ENCODE results near the gene MYCBP2. TPM values are rescaled to one million over a fixed set of nuclear protein-coding genes. Genes with fewer than 3 reads are reported as not detected.

Gene MYCBP2
- total and polyA plus RNA-seq, 2 experiments from 2014 or later, result 23.3 to 63.3 TPM

DNA sequence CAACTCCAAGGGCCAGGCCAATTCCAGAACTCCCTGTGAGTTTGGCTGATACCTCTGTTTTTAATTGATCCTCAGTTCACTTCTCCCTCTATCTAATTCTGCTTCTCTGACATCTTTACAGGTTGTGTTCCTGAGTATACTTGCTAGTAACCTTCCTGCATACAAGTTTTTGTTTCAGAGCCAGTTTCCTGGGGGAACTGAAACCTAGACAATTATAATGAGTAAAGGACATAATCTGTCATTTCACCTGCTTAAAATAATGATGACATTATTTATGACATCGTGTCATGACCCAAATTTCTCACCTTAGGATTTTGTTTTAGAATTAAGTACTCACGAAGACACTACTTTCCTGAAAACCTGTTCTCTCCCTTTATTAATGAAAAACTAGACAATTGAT is 12.5 kb upstream of the MYCBP2 start:
- H2AFZ ChIP-seq, result no peak overlapping the region
- no peaks in the 10 kb centered on the region for H3K9me2 ChIP-seq (replicated peaks; ENCODE audit: insufficient read depth)
- H3K9me3 ChIP-seq (ENCODE audit: low read depth), result no peaks in the 10 kb centered on the region
- no peaks in the 10 kb centered on the region for H4K20me1 ChIP-seq (ENCODE audit: insufficient read depth, poor library complexity, severe bottlenecking)
- no peak overlapping the region for H3K4me2 ChIP-seq
- H3K27ac ChIP-seq, result no peak overlapping the region
- H3K36me3 ChIP-seq (replicated peaks; ENCODE audit: insufficient read depth, low read depth), result no peaks in the 10 kb centered on the region
- WGBS (ENCODE audit: low lambda C conversion rate, missing lambda C conversion rate), result 82% methylated on average over 2 of the region's 2 CpGs
- no peaks in the 10 kb centered on the region for H3K79me2 ChIP-seq
- H3K4me3 ChIP-seq, result no peak overlapping the region
- no peak for DNase-seq (ENCODE audit: low spot score)
- peaks cover 8% of the 10 kb centered on the region for H3K27me3 ChIP-seq
- TF ChIP-seq, protein P1, sequence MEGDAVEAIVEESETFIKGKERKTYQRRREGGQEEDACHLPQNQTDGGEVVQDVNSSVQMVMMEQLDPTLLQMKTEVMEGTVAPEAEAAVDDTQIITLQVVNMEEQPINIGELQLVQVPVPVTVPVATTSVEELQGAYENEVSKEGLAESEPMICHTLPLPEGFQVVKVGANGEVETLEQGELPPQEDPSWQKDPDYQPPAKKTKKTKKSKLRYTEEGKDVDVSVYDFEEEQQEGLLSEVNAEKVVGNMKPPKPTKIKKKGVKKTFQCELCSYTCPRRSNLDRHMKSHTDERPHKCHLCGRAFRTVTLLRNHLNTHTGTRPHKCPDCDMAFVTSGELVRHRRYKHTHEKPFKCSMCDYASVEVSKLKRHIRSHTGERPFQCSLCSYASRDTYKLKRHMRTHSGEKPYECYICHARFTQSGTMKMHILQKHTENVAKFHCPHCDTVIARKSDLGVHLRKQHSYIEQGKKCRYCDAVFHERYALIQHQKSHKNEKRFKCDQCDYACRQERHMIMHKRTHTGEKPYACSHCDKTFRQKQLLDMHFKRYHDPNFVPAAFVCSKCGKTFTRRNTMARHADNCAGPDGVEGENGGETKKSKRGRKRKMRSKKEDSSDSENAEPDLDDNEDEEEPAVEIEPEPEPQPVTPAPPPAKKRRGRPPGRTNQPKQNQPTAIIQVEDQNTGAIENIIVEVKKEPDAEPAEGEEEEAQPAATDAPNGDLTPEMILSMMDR (IDR thresholded peaks at IDR 0.05; ENCODE audit: poor library complexity), result no peak
- no peak for TF ChIP-seq EZH2phosphoT487 (IDR thresholded peaks at IDR 0.05; ENCODE audit: low read depth, severe bottlenecking, unreplicated experiment)
- TF ChIP-seq EZH2 (IDR thresholded peaks at IDR 0.05; ENCODE audit: borderline replicate concordance), result no peak
- H3K4me1 ChIP-seq (ENCODE audit: insufficient read depth), result no peaks in the 10 kb centered on the region

DNA sequence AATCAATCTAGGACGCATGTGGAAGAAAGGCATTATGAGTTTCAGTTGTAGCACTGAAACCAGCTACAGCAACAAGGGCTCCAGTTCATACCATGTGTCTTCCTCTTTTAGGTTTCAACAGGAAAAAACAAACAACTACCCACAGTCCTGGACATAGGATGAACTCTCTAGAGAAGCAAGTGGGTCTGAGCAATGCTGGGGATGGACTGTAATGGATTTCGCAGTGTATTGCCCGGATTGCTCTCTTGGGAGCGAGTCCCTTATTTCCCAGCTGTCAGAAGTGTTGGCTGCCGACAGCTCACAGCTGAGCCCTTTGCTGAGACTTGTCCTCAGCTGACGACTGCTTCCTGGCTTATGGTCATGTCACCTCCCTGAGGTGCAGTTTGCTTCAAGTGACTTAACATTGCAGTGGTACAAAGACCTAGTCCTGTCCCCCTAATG is 12.1 kb upstream of the MYCBP2 start:
- Histone ChIP-seq H2AFZ (no peak overlapping the region), H3K9me2 (replicated peaks; ENCODE audit: insufficient read depth) (no peaks in the 10 kb centered on the region), H3K9me3 (ENCODE audit: low read depth) (no peaks in the 10 kb centered on the region), H3K4me3 (no peak overlapping the region), H3K27me3 (peaks cover 8% of the 10 kb centered on the region), H3K27ac (no peak overlapping the region), H4K20me1 (ENCODE audit: insufficient read depth, poor library complexity, severe bottlenecking) (no peaks in the 10 kb centered on the region), H3K36me3 (replicated peaks; ENCODE audit: insufficient read depth, low read depth) (no peaks in the 10 kb centered on the region), H3K4me2 (no peak overlapping the region), H3K79me2 (no peaks in the 10 kb centered on the region), H3K4me1 (ENCODE audit: insufficient read depth) (no peaks in the 10 kb centered on the region)
- DNase-seq (ENCODE audit: low spot score), result no peak
- 83% methylated on average over 6 of the region's 6 CpGs for WGBS (ENCODE audit: low lambda C conversion rate, missing lambda C conversion rate)
- TF ChIP-seq EZH2phosphoT487 (IDR thresholded peaks at IDR 0.05; ENCODE audit: low read depth, severe bottlenecking, unreplicated experiment), result no peak
- TF ChIP-seq EZH2 (IDR thresholded peaks at IDR 0.05; ENCODE audit: borderline replicate concordance), result no peak

DNA sequence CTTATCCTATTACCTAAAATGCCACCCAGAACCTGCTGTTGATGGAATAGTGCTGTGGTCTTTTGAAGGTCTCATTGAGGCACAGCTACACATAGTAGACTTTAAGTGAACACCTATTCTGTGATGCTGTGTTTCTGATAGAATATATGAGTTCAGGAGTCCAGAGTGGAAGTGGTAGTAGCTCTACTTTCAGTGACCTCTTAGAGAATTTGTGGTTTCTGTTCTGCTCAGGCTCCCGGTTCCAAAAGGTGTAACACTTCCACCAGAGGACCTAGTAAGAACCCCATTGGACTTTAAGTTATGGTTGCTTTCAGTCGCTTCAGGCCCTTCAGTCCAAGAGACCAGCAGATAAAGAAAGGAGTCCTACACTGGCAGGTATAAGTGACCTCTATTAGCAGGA is 11.4 kb upstream of the MYCBP2 start:
- Histone ChIP-seq H3K4me1 (ENCODE audit: insufficient read depth) (no peaks in the 10 kb centered on the region), H2AFZ (no peak overlapping the region), H3K79me2 (no peaks in the 10 kb centered on the region), H3K4me3 (no peak overlapping the region), H3K9me2 (replicated peaks; ENCODE audit: insufficient read depth) (no peaks in the 10 kb centered on the region), H3K36me3 (replicated peaks; ENCODE audit: insufficient read depth, low read depth) (no peaks in the 10 kb centered on the region), H3K9me3 (ENCODE audit: low read depth) (no peaks in the 10 kb centered on the region), H4K20me1 (ENCODE audit: insufficient read depth, poor library complexity, severe bottlenecking) (no peaks in the 10 kb centered on the region), H3K4me2 (no peak overlapping the region), H3K27me3 (peaks cover 15% of the 10 kb centered on the region), H3K27ac (no peak overlapping the region)
- DNase-seq (ENCODE audit: low spot score), result no peak
- TF ChIP-seq, protein P1 (IDR thresholded peaks at IDR 0.05; ENCODE audit: poor library complexity), result no peak
- TF ChIP-seq EZH2phosphoT487 (IDR thresholded peaks at IDR 0.05; ENCODE audit: low read depth, severe bottlenecking, unreplicated experiment) (no peak), EZH2 (IDR thresholded peaks at IDR 0.05; ENCODE audit: borderline replicate concordance) (no peak)
- 86% methylated on average over 2 of the region's 2 CpGs for WGBS (ENCODE audit: low lambda C conversion rate, missing lambda C conversion rate)

DNA sequence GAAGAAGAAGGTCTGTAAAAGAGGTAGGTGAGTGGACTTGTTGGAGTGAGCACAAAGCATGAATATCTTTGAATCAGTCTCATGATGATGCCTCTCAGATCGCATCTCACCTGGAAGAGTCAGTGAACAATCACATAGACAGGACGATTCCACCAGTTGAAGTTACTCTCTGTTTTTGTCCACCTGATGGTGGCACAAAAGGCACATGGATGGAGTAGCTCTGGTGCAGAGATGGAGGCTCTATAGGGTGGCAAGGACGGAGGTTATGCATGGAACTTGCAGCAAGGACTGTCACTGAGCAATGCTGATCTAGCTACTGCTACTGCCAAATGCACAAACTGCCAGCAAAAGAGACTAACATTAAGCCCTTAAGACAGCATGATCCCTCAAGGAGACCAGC is 10.3 kb upstream of the MYCBP2 start:
- H3K4me1 ChIP-seq (ENCODE audit: insufficient read depth), result no peaks in the 10 kb centered on the region
- TF ChIP-seq EZH2phosphoT487 (IDR thresholded peaks at IDR 0.05; ENCODE audit: low read depth, severe bottlenecking, unreplicated experiment) (no peak), EZH2 (IDR thresholded peaks at IDR 0.05; ENCODE audit: borderline replicate concordance) (no peak)
- TF ChIP-seq, protein P1 (IDR thresholded peaks at IDR 0.05; ENCODE audit: poor library complexity), result no peak
- H4K20me1 ChIP-seq (ENCODE audit: insufficient read depth, poor library complexity, severe bottlenecking), result no peaks in the 10 kb centered on the region
- WGBS (ENCODE audit: low lambda C conversion rate, missing lambda C conversion rate), result 80% methylated on average over 3 of the region's 3 CpGs
- no peaks in the 10 kb centered on the region for H3K79me2 ChIP-seq
- H3K9me3 ChIP-seq (ENCODE audit: low read depth), result no peaks in the 10 kb centered on the region
- no peak overlapping the region for H2AFZ ChIP-seq
- H3K4me2 ChIP-seq, result no peak overlapping the region
- no peaks in the 10 kb centered on the region for H3K9me2 ChIP-seq (replicated peaks; ENCODE audit: insufficient read depth)
- no peak overlapping the region for H3K27ac ChIP-seq
- no peaks in the 10 kb centered on the region for H3K36me3 ChIP-seq (replicated peaks; ENCODE audit: insufficient read depth, low read depth)
- no peak for DNase-seq (ENCODE audit: low spot score)
- H3K27me3 ChIP-seq, result peaks cover 20% of the 10 kb centered on the region
- H3K4me3 ChIP-seq, result no peak overlapping the region

Data from hepatocyte (in vitro differentiated cells).